GM19452 (cell line): Measurements from ENCODE around the gene FARP1.
A peak's percentile ranks its signal among the peaks of the same experiment; 100 is the strongest.

Experiments used
- ATAC-seq: cut with Tn5 transposase; IDR thresholded peaks from one replicate; pipeline ENCODE4 v1.9.1; 2021; ENCODE audit not compliant: unreplicated experiment

Gene FARP1

GRCh38 chr13:98142380-98143156 lies at the start of gene FARP1:
TSS of gene FARP1 (plus strand) at chr13:98143094. CDS start at chr13:98213243, 70,149 bp downstream.
- ATAC-seq = peak; percentile 74

- no peak for ATAC-seq
Observed at GRCh38 chr13:98094678-98095266, 48.1 kb upstream of the FARP1 start.

- no peak for ATAC-seq
Observed at GRCh38 chr13:98096059-98096458, 46.8 kb upstream of the FARP1 start.

GRCh38 chr13:98097749-98098148 lies 45.1 kb upstream of the FARP1 start:
- no peak for ATAC-seq

GRCh38 chr13:98098516-98098915 lies 44.4 kb upstream of the FARP1 start:
- no peak for ATAC-seq

- ATAC-seq = no peak
Observed at GRCh38 chr13:98099627-98100026, 43.3 kb upstream of the FARP1 start.

GRCh38 chr13:98100481-98100880 lies 42.4 kb upstream of the FARP1 start:
- no peak for ATAC-seq

- no peak for ATAC-seq
Observed at GRCh38 chr13:98103531-98103930, 39.4 kb upstream of the FARP1 start.

GRCh38 chr13:98103942-98104880 lies 38.7 kb upstream of the FARP1 start:
- ATAC-seq = no peak

GRCh38 chr13:98105929-98106336 lies 37.0 kb upstream of the FARP1 start:
- ATAC-seq = no peak

GRCh38 chr13:98108341-98108740 lies 34.6 kb upstream of the FARP1 start:
- ATAC-seq = no peak

- no peak for ATAC-seq
Observed at GRCh38 chr13:98109226-98109853, 33.6 kb upstream of the FARP1 start.

- ATAC-seq = no peak
Observed at GRCh38 chr13:98110749-98111148, 32.1 kb upstream of the FARP1 start.

GRCh38 chr13:98111168-98112098 lies 31.5 kb upstream of the FARP1 start:
- no peak for ATAC-seq

- no peak for ATAC-seq
Observed at GRCh38 chr13:98112456-98112855, 30.4 kb upstream of the FARP1 start.

GRCh38 chr13:98118865-98119264 lies 24.0 kb upstream of the FARP1 start:
- no peak for ATAC-seq

- ATAC-seq = no peak
Observed at GRCh38 chr13:98123176-98123575, 19.7 kb upstream of the FARP1 start.

- no peak for ATAC-seq
Observed at GRCh38 chr13:98129059-98129746, 13.7 kb upstream of the FARP1 start.

- ATAC-seq = peak; percentile 80
Observed at GRCh38 chr13:98133946-98134345, 8.9 kb upstream of the FARP1 start.
